PC-9 (cell line): Measurements from ENCODE around the gene PGGHG.

Experiments
- CTCF ChIP-seq: fragments of 200-600 bp; sonication (generic); conservative IDR thresholded peaks from 2 replicates; pipeline ENCODE4 v1.6.1; 2017; ENCODE audit warnings: mixed run types, antibody characterized with exemption, mild to moderate bottlenecking, moderate library complexity
- EZH2 ChIP-seq: fragments of 200-600 bp; sonication (generic); IDR thresholded peaks from 2 replicates; pipeline ENCODE4 v1.8.0; 2017; ENCODE audit warnings: antibody characterized with exemption, low read depth

- TF ChIP-seq CTCF = no peak
- no peak for TF ChIP-seq EZH2
These were observed 48.8 kb downstream of the PGGHG start for GRCh38 chr11:337711-338110.
